ENCODE measurements around the gene TNNT2. TPM values are rescaled to one million over a fixed set of nuclear protein-coding genes. Genes with fewer than 3 reads are reported as not detected.

TNNT2 gene
- total and polyA plus RNA-seq, 2 donors, result 3.1 to 10.0 TPM

GRCh38 chr1:201332021-201332420, 45.5 kb downstream of the TNNT2 start:
- no peaks in the 10 kb centered on the region for H3K36me3 ChIP-seq (ENCODE audit: control insufficient read depth in 2 of 2, insufficient read depth in 2 of 2, low read length in 1 of 2)
- no peaks in the 10 kb centered on the region for H3K4me1 ChIP-seq (ENCODE audit: control insufficient read depth in 2 of 2, insufficient read depth in 2 of 2, low read length in 2 of 2)
- no peak for DNase-seq (ENCODE audit: low read depth in 6 of 9, low spot score in 9 of 9)
- H3K9me3 ChIP-seq (ENCODE audit: control insufficient read depth in 2 of 2, insufficient read depth in 1 of 2, low read length in 1 of 2), result no peaks in the 10 kb centered on the region
- no peak overlapping the region for H3K4me3 ChIP-seq (ENCODE audit: low read length in 2 of 2)
- no peak overlapping the region for H3K27ac ChIP-seq (ENCODE audit: low read depth in 1 of 2, low read length in 1 of 2)
- H3K27me3 ChIP-seq (ENCODE audit: control insufficient read depth in 2 of 2, insufficient read depth in 1 of 2, low read length in 1 of 2), result peaks cover 0 to 2% of the 10 kb centered on the region in 2 donors
- 94% methylated on average over 8 of the region's 8 CpGs for WGBS

GRCh38 chr1:201331166-201331565, 46.3 kb downstream of the TNNT2 start:
- Histone ChIP-seq H3K4me3 (ENCODE audit: low read length in 2 of 2) (no peak overlapping the region), H3K27ac (ENCODE audit: low read depth in 1 of 2, low read length in 1 of 2) (no peak overlapping the region), H3K9me3 (ENCODE audit: control insufficient read depth in 2 of 2, insufficient read depth in 1 of 2, low read length in 1 of 2) (no peaks in the 10 kb centered on the region), H3K4me1 (ENCODE audit: control insufficient read depth in 2 of 2, insufficient read depth in 2 of 2, low read length in 2 of 2) (no peaks in the 10 kb centered on the region), H3K27me3 (ENCODE audit: control insufficient read depth in 2 of 2, insufficient read depth in 1 of 2, low read length in 1 of 2) (no peaks in the 10 kb centered on the region), H3K36me3 (ENCODE audit: control insufficient read depth in 2 of 2, insufficient read depth in 2 of 2, low read length in 1 of 2) (no peaks in the 10 kb centered on the region)
- WGBS, result 94% methylated on average over 7 of the region's 7 CpGs
- DNase-seq (ENCODE audit: low read depth in 6 of 9, low spot score in 9 of 9), result no peak

DNA sequence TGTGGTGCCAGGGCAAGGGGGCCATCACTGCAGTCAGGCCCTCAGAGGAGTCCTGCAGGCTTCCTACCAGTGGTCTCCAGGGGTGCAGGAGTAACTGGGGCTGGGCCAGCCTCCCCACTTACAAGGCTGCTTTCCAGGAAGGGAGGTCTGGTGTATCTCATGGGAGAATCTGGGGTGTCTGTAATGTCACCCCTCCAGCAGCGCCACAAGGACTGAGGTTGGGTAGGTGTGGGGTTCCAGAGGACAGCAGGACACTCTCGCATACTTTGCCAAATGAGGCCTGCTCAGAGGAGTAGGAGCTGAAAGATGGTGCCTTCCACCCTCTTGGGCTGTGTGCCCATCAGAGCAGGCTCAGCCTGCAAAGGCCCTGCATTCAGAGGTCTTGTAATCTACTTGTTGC, 46.9 kb downstream of the TNNT2 start:
- Histone ChIP-seq H3K27ac (ENCODE audit: low read depth in 1 of 2, low read length in 1 of 2) (no peak overlapping the region), H3K9me3 (ENCODE audit: control insufficient read depth in 2 of 2, insufficient read depth in 1 of 2, low read length in 1 of 2) (no peaks in the 10 kb centered on the region), H3K4me1 (ENCODE audit: control insufficient read depth in 2 of 2, insufficient read depth in 2 of 2, low read length in 2 of 2) (no peaks in the 10 kb centered on the region), H3K27me3 (ENCODE audit: control insufficient read depth in 2 of 2, insufficient read depth in 1 of 2, low read length in 1 of 2) (no peaks in the 10 kb centered on the region), H3K4me3 (ENCODE audit: low read length in 2 of 2) (no peak overlapping the region), H3K36me3 (ENCODE audit: control insufficient read depth in 2 of 2, insufficient read depth in 2 of 2, low read length in 1 of 2) (no peaks in the 10 kb centered on the region)
- no peak for DNase-seq (ENCODE audit: low read depth in 6 of 9, low spot score in 9 of 9)
- WGBS, result 98% methylated on average over 2 of the region's 2 CpGs

DNA sequence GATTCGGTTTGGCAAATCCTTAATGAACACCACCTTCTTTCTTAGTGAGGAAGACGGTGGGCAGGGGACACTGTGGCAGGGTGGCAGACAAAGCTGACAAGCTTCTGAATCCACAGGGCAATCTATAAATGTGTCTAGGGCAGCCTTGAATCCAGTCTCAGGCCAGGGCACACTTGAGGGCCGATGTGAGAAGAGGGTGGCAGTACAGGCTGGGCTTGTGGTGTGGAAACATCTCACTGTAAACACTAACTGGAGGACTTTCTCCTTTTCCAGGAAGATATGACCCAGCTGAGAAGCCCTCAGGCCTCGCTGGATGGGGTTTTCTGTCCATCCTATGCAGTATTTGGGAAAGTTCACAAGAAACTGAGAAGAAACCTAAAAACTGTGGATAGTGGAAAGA, 47.7 kb downstream of the TNNT2 start:
- no peak overlapping the region for H3K27ac ChIP-seq (ENCODE audit: low read depth in 1 of 2, low read length in 1 of 2)
- DNase-seq (ENCODE audit: low read depth in 6 of 9, low spot score in 9 of 9), result no peak
- WGBS, result 95% methylated on average over 4 of the region's 4 CpGs
- no peak overlapping the region for H3K4me3 ChIP-seq (ENCODE audit: low read length in 2 of 2)
- H3K4me1 ChIP-seq (ENCODE audit: control insufficient read depth in 2 of 2, insufficient read depth in 2 of 2, low read length in 2 of 2), result no peaks in the 10 kb centered on the region
- no peaks in the 10 kb centered on the region for H3K9me3 ChIP-seq (ENCODE audit: control insufficient read depth in 2 of 2, insufficient read depth in 1 of 2, low read length in 1 of 2)
- H3K36me3 ChIP-seq (ENCODE audit: control insufficient read depth in 2 of 2, insufficient read depth in 2 of 2, low read length in 1 of 2), result no peaks in the 10 kb centered on the region
- no peaks in the 10 kb centered on the region for H3K27me3 ChIP-seq (ENCODE audit: control insufficient read depth in 2 of 2, insufficient read depth in 1 of 2, low read length in 1 of 2)

DNA sequence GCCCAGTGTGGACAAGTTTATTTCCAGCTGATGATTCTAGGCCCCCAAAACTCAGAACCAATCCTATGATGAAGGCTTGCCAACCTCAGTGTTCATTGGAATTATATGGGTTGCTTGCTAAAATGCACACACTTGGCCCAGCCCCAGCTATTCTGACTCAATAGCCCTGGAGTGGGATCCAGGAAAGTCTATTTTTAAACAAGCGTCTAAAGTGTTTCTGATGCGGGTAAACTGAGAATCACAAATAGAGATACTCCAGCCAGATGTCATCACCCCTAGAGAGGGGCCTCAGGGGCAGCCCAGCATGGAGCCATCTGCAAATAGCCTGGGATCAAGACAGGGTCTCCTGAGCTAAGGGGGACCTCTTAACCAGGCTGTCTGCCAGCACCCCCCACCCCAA, 48.2 kb downstream of the TNNT2 start:
- no peak for DNase-seq (ENCODE audit: low read depth in 6 of 9, low spot score in 9 of 9)
- H3K27me3 ChIP-seq (ENCODE audit: control insufficient read depth in 2 of 2, insufficient read depth in 1 of 2, low read length in 1 of 2), result no peaks in the 10 kb centered on the region
- H3K9me3 ChIP-seq (ENCODE audit: control insufficient read depth in 2 of 2, insufficient read depth in 1 of 2, low read length in 1 of 2), result no peaks in the 10 kb centered on the region
- WGBS, result 95% methylated on average over 2 of the region's 2 CpGs
- no peaks in the 10 kb centered on the region for H3K36me3 ChIP-seq (ENCODE audit: control insufficient read depth in 2 of 2, insufficient read depth in 2 of 2, low read length in 1 of 2)
- no peak overlapping the region for H3K27ac ChIP-seq (ENCODE audit: low read depth in 1 of 2, low read length in 1 of 2)
- no peak overlapping the region for H3K4me3 ChIP-seq (ENCODE audit: low read length in 2 of 2)
- no peaks in the 10 kb centered on the region for H3K4me1 ChIP-seq (ENCODE audit: control insufficient read depth in 2 of 2, insufficient read depth in 2 of 2, low read length in 2 of 2)

DNA sequence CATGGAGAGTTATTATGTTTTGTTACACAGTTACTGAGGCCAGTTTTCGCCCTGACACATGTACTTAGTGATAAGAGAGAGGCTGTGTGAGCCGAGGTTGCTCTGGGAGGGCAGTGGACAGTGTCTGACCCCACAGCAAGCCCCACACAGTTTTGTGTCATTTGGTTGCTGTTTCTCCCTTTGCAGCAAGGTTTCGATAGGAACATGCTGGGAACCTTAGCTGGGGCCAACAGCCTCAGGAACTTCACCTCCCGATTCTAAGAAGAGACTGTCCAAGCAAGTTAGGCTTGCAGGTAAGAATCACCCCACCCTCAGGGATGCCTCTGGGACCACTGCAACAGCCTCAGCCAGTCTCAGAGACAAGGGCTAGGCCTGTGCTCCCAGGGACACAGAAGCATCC, 48.9 kb downstream of the TNNT2 start:
- Histone ChIP-seq H3K4me1 (ENCODE audit: control insufficient read depth in 2 of 2, insufficient read depth in 2 of 2, low read length in 2 of 2) (no peaks in the 10 kb centered on the region), H3K4me3 (ENCODE audit: low read length in 2 of 2) (no peak overlapping the region), H3K27me3 (ENCODE audit: control insufficient read depth in 2 of 2, insufficient read depth in 1 of 2, low read length in 1 of 2) (no peaks in the 10 kb centered on the region), H3K36me3 (ENCODE audit: control insufficient read depth in 2 of 2, insufficient read depth in 2 of 2, low read length in 1 of 2) (no peaks in the 10 kb centered on the region), H3K27ac (ENCODE audit: low read depth in 1 of 2, low read length in 1 of 2) (no peak overlapping the region), H3K9me3 (ENCODE audit: control insufficient read depth in 2 of 2, insufficient read depth in 1 of 2, low read length in 1 of 2) (no peaks in the 10 kb centered on the region)
- 88% methylated on average over 4 of the region's 4 CpGs for WGBS
- no peak for DNase-seq (ENCODE audit: low read depth in 6 of 9, low spot score in 9 of 9)

- no peak overlapping the region for H3K4me3 ChIP-seq (ENCODE audit: low read length in 2 of 2)
- DNase-seq (ENCODE audit: low read depth in 6 of 9, low spot score in 9 of 9), result no peak
- no peak overlapping the region for H3K27ac ChIP-seq (ENCODE audit: low read depth in 1 of 2, low read length in 1 of 2)
- H3K9me3 ChIP-seq (ENCODE audit: control insufficient read depth in 2 of 2, insufficient read depth in 1 of 2, low read length in 1 of 2), result no peaks in the 10 kb centered on the region
- H3K27me3 ChIP-seq (ENCODE audit: control insufficient read depth in 2 of 2, insufficient read depth in 1 of 2, low read length in 1 of 2), result no peaks in the 10 kb centered on the region
- WGBS, result 94% methylated on average over 7 of the region's 7 CpGs
- H3K4me1 ChIP-seq (ENCODE audit: control insufficient read depth in 2 of 2, insufficient read depth in 2 of 2, low read length in 2 of 2), result no peaks in the 10 kb centered on the region
- H3K36me3 ChIP-seq (ENCODE audit: control insufficient read depth in 2 of 2, insufficient read depth in 2 of 2, low read length in 1 of 2), result no peaks in the 10 kb centered on the region
These were observed 49.7 kb downstream of the TNNT2 start for GRCh38 chr1:201327687-201328240.

DNA sequence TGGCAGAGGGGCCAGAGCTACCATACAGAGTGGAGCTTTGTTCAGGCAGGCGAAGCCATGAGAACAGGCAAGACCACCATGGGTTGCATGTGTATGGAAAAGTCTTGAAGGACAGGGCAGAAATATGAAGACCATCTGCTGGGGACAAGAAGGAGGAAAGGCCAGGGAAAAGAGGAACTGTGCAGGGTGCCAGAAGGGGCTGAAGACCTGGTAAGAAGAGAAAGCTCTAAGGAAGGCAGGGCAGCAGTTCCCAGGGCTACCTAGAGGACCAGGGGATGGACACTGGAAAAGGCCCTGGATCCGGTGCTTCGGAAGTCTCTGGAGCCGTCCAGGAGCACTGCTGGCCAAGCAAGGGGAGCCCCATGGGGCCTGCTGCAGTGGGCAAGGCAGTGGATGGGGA, 50.8 kb downstream of the TNNT2 start:
- Histone ChIP-seq H3K36me3 (ENCODE audit: control insufficient read depth in 2 of 2, insufficient read depth in 2 of 2, low read length in 1 of 2) (no peaks in the 10 kb centered on the region), H3K4me3 (ENCODE audit: low read length in 2 of 2) (no peak overlapping the region), H3K27me3 (ENCODE audit: control insufficient read depth in 2 of 2, insufficient read depth in 1 of 2, low read length in 1 of 2) (no peaks in the 10 kb centered on the region), H3K4me1 (ENCODE audit: control insufficient read depth in 2 of 2, insufficient read depth in 2 of 2, low read length in 2 of 2) (no peaks in the 10 kb centered on the region), H3K27ac (ENCODE audit: low read depth in 1 of 2, low read length in 1 of 2) (no peak overlapping the region), H3K9me3 (ENCODE audit: control insufficient read depth in 2 of 2, insufficient read depth in 1 of 2, low read length in 1 of 2) (no peaks in the 10 kb centered on the region)
- WGBS, result 95% methylated on average over 4 of the region's 4 CpGs
- DNase-seq (ENCODE audit: low read depth in 6 of 9, low spot score in 9 of 9), result no peak

- Histone ChIP-seq H3K27me3 (ENCODE audit: control insufficient read depth in 2 of 2, insufficient read depth in 1 of 2, low read length in 1 of 2) (no peaks in the 10 kb centered on the region), H3K36me3 (ENCODE audit: control insufficient read depth in 2 of 2, insufficient read depth in 2 of 2, low read length in 1 of 2) (no peaks in the 10 kb centered on the region), H3K9me3 (ENCODE audit: control insufficient read depth in 2 of 2, insufficient read depth in 1 of 2, low read length in 1 of 2) (no peaks in the 10 kb centered on the region), H3K27ac (ENCODE audit: low read depth in 1 of 2, low read length in 1 of 2) (no peak overlapping the region), H3K4me1 (ENCODE audit: control insufficient read depth in 2 of 2, insufficient read depth in 2 of 2, low read length in 2 of 2) (no peaks in the 10 kb centered on the region), H3K4me3 (ENCODE audit: low read length in 2 of 2) (no peak overlapping the region)
- no peak for DNase-seq (ENCODE audit: low read depth in 6 of 9, low spot score in 9 of 9)
- WGBS, result 97% methylated on average over 8 of the region's 8 CpGs
These were observed 51.8 kb downstream of the TNNT2 start for GRCh38 chr1:201325678-201326060.

Measured in thymus (tissue), 11 donors.